CD4-positive, alpha-beta T cell treated with Interleukin-17A for 4 hours (primary cell): ENCODE data around the gene DRAXIN.

Experiments
- DNase-seq: peaks from one replicate; pipeline ENCODE4 v3.0.0-alpha.2; 2020; ENCODE audit warnings: mixed read lengths

DRAXIN gene

GRCh38 chr1:11738783-11739182 lies 47.3 kb downstream of the DRAXIN start:
- DNase-seq = no peak

- peak; percentile 27 for DNase-seq
These were observed 49.0 kb downstream of the DRAXIN start for GRCh38 chr1:11740258-11741192.

DNA sequence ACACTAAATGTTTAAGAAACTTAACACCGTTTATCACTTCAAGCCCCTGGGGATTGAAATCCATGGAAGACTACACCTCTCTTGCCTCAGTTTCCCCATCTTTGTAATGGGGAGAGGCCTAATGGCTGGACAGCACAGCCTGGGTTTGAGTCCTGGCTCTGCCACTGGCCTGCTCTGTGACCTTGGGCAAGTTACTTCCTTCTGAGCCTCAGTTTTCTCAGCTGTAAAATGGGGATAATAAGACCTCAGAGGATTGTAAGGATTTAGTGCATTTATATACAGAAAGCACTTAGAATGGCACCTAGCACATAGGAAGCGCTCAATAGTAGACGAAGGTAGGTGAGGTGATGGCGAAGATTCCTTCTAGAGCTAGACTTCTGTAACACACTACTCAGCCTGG lies 50.0 kb downstream of the DRAXIN start:
- no peak for DNase-seq

- no peak for DNase-seq
These were observed 50.5 kb downstream of the DRAXIN start for GRCh38 chr1:11741919-11742558.

DNA sequence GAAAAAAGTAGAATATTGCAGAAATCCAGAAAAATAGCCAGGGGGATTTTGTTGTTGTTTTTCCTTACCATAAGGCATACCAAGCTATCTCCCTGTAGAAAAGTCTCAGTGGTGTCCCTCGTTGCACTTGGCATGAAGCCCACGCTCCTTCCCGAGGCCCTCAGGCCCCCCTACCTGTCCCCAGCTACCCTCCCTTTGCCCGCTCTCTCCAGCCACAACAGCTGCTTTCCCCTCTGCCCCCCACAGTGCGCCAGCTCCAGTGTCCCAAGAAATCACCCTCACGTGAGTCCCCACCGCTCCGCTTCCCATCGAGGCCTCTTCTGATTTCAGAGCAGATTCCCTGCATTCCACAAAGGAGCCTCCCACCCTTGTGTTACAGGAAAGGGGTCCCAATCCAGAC lies 52.8 kb downstream of the DRAXIN start:
- DNase-seq = no peak

- DNase-seq = no peak
These were observed 54.6 kb downstream of the DRAXIN start for GRCh38 chr1:11746092-11746491.

DNA sequence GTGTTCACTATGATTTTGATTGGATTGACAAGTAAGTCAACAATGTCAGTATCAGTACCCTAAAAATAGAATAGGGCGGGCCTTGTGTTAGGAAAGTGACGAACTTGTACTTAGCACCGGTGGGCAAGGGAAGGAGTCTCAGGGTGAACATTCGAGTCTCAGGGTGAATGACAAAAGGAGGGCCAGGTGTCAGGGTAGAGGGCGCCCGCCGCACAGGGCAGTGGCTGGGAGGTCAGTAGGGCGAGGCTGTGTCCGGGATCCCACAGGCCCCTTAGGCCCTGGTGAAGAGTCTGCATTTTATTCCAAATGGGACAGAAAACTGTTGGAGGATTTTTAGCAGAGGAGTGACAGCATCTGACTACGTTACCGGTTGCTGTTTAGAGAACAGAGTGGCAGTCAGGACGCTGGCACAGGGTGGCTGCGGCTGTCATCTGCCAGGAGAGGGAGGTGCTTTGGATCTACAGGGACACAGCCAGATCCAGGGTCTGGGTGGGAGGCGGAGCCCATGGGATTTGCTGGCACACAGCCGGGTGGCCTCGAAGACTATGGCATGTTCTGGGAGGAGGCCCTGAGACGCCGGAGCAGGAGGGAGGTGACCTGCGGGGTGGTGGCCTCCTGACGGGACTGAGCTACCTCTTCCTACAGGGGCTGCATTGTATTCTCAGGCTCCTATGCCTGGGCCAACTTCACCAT lies 55.4 kb downstream of the DRAXIN start:
- no peak for DNase-seq

DNA sequence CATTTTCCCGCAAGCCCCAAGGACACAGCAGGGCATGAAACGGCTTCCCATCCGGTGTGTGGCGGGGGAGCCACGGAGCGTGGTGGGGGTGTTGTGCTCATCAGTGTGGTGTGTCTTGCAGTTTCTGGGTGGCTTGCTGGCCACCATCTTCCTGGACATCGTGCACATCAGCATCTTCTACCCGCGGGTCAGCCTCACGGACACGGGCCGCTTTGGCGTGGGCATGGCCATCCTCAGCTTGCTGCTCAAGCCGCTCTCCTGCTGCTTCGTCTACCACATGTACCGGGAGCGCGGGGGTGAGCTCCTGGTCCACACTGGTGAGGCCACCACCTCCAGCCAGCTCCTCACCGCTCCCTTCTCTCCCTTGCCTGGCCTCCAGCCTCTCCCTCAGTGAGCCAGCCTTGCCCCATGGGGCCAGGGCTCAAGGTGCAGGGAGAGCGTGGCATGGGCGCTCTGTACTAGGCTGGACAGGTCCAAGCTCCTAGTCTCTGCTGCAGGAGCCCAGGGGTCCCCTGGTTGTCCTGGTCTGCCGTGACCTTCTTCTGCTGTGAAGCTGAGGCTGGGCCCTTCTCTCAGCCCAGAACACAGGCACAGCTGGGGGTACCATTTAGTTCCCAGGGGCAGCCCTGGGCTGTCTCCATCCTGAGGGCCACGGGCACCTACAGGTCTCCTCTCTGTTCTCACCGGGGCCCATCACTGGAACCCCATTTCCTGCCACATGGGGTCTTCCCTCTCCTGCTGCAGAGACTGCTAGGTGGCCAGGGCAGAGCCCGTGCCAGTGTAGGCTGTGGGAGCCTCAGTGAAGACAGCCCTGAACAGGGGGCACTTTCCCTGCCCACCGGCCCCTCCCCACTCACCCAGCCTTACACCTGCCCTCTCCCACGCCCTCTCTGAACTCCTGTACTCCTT lies 57.0 kb downstream of the DRAXIN start:
- no peak for DNase-seq

DNA sequence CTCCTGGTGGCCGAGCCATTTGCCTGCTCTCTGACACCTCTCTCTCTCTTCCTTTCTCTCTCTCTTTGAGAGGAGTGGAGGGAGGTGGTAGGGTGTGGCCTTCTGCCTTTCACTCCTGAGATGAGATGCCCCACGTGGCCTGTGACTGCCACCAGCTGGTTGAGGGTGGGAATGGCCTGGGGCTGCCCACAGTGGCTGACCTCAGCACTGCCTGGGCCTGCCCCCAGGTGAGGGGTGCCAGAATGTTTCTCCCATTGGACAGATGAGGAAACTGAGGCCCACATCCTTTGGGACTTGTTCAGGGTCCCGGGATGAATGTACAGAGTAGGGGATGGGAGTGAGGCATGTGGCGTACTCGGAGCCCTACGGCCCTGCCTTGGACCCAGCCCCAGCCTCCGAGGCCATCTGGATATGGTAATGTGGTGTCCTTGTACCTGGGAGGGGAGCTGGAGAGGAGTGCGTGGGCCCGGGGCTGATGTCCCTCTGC lies 57.7 kb downstream of the DRAXIN start:
- DNase-seq = peak; percentile 76

DNA sequence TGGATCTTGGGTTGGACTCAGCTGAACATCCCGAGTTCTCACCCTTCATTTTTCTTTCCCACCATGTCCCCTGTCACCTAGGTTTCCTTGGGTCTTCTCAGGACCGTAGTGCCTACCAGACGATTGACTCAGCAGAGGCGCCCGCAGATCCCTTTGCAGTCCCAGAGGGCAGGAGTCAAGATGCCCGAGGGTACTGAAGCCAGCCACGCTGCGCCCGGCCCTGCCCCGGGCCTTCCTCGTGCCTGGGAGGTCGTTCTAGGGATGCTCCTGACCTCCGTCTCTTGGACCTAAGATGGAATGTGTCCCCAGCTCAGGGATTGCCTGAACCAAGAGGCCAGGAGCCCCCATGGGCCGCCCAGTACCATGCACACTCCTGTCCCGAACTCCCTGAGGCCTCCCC lies 58.5 kb downstream of the DRAXIN start:
- DNase-seq = no peak

DNA sequence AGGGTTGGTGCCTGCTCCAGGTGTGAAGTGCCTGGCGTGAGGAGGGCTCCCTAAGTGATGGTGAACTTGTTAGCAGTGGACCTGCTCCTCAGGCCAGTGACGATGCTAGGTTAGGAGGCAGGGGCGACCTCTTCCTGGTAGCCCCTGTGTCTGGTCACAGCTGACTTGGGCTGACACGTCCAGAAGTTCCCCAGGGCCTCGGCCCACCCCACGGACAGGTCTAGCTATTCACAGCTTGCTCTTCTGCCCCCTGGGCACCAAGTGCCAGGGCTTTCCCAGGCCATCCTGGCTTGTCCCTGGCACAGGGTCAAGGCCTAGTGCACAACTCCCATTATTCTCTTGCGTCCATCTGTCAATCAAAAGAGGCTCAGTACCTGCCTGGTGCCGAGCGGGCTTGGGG lies 59.6 kb downstream of the DRAXIN start:
- no peak for DNase-seq

DNA sequence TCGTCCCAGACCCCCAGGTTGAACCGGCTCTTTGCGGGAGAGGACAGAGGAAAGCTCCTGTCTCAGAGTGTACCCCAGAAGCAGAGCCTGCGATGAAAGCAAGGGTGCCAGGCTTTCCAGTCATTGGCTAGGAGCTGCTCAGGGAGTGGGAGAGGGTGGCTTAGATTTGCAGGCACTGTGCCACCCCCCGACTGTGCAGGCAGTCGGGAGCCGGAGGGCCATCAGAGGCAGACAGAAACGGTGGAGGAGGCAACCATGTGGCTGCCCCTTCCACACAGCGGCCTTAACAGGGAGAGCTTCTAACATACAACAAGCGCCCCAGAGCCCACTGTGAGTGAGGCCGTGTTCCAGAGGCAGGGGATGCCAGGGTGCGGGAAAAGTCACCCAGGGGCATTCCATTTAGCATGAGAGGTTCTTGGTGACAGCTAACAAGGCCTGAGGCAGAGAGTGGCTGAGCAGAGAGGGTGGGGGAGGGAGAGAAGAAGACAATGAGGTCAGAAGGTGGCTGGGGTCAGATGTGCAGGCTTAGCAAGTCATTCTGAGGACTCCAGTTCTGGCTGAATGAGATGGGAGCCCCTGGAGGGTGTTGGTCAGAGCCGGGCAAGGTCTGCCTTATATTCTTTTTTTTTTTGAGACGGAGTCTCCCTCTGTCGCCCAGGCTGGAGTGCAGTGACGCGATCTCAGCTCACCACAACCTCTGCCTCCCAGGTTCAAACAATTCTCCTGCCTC lies 61.0 kb downstream of the DRAXIN start:
- no peak for DNase-seq

DNA sequence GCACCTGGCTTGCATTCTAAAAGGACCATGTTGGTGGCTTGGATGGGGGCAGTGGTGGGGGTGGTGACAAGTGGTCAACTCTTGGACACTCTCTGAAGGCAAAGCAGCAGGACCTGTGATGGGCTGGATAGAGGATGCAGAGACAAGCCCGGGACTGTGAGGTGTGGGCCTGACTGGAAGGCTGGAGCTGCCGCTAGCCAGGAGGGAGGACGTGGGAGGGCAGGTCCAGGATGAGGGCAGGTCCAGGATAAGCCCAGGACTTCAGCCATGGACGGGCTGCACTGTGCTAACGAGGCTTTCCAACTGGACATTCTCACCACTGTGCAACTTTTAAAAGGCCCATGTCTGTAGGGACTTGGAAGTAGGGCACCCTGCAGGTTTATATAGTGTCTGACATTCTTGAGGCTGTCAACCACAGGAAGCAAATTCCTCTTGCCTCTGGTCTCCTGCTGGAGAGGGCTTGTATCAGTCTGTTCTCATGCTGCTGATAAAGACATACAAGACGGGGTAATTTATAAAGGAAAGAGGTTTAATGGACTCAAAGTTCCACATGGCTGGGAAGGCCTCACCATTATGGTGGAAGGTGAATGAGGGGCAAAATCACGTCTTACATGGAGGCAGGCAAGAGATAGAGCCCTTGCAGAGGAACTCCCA lies 62.2 kb downstream of the DRAXIN start:
- DNase-seq = no peak

- no peak for DNase-seq
These were observed 65.5 kb downstream of the DRAXIN start for GRCh38 chr1:11757047-11757446.

DNA sequence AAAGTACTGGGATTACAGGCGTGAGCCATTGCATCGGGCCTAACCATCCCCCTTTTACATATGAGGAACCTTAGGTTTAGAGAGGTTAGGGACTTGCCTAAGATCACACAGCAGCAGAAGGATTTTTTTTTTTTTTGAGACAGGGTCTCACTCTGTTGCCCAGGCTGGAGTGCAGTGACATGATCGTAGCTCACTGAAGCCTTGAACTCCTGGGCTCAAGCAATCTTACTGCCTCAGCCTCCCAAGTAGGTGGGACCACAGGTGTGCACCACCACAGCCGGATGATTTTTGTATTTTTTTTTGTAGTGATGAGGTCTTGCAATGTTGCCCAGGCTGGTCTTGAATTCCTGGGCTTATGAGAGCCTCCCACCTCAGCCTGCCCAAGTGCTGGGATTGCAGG lies 68.3 kb downstream of the DRAXIN start:
- no peak for DNase-seq

DNA sequence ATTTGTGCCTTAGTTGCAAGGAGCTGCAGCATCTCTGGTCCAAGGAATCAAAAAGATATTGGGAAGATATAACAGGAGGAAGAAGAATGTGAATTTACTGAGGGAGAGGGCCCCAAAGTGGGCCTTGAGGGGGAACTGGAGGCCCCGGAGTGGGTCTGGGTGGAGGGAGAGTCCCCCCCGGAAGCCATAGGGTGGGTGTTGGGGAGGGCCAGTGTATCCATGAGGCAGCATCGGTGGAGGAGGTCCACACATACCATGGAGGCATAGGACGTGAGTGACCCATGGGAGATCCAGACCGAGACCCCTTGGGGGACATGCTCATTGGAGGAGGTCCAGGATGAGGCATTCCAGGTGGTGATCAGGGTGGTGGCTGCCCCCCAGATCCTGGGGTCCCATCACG lies 69.8 kb downstream of the DRAXIN start:
- DNase-seq = no peak

GRCh38 chr1:11761988-11762406 lies 70.5 kb downstream of the DRAXIN start, which contains the start of gene C1orf167:
Gene C1orf167, plus strand, starts transcription at chr1:11762193. Its CDS starts 2,208 bp downstream, at chr1:11764401.
- peak; percentile 60 for DNase-seq

- no peak for DNase-seq
These were observed 72.6 kb downstream of the DRAXIN start for GRCh38 chr1:11764115-11764514.

DNA sequence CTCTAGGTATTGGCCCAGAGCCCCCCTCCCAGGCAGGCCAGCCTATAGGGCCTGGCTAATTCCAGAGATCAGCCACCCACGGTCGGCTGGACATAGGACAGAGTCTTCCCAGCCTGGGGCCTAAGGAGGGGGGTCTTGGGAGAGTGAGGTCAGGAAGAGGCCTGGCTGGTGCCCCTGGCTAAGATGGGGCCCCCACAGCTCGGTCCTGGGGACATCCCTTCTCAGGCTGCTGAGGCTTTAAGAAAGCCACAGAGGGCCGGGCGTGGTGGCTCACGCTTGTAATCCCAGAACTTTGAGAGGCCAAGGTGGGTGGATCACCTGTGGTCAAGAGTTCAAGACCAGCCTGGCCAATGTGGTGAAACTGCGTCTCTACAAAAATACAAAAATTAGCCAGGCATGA lies 73.0 kb downstream of the DRAXIN start:
- no peak for DNase-seq

DNA sequence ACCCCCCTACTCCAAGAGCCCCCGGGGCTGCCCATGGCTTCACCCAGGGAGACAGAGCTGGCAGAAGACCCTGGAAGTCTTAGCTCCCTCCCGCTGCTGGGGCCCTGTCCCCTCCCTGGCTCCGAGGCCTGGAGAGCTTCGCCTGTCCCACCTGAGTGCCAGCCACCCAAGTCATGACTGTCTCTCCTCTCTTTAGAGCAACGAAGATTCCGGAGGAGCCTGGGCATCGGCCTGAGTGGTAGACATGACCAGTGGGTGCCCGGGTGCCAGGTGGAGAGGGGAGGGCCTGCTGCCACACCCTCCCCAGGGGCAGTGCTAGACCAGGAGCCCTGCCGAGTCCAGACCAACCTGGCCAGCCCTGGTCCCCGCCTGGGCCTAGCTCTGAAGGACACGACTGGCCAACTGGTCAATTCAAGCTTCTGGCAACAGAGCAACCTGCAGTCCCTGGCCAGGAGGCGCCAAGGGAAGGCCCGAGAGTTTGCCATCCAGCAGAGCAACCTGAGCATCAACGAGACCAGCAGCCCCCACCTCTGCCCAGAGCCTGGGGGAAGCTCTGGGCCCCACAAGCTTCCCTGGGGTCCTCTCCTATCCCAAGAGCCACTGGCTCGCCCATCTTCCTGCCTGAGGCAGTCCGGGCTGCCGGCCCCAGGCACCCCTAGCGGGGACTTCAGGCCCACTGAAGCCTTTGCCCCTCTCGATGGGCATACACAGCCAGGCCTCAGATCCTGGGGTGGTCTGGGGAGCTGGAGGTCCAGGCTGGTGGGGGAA lies 74.3 kb downstream of the DRAXIN start:
- no peak for DNase-seq
